ENCODE results near the gene KRTAP17-1. TPM values are rescaled to one million over a fixed set of nuclear protein-coding genes. Genes with fewer than 3 reads are reported as not detected.
A peak's percentile ranks its signal among the peaks of the same experiment; 100 is the strongest.

The KRTAP17-1 gene
- total RNA-seq, 1 donor from 2014 or later = not detected

DNA sequence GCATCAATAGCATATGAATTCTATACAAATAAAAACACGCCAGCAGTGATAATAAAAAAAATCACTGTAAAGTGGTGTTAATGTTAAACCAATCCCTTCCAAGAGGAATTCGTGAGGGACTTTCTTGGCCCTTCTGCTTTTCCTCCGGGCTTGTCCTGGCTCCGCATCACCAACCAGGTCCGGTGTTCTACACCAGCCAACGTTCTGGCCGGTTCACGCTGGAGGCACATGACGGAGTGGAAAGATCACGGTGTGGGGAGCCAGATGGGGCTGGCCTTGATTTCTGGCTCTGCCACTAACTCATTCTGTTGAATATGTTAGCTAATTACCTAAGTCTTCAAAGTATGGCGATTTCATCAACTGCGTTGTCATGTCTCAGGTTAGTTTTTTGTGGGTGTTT lies 11.4 kb downstream of the KRTAP17-1 start:
- Histone ChIP-seq H3K4me1 (peaks cover 13% of the 10 kb centered on the region), H3K27ac (replicated peaks) (no peak overlapping the region), H3K9me3 (replicated peaks) (peaks cover 9% of the 10 kb centered on the region), H3K36me3 (no peaks in the 10 kb centered on the region), H3K27me3 (ENCODE audit: low read depth) (peaks cover 47% of the 10 kb centered on the region), H3K4me3 (no peak overlapping the region)
- intact Hi-C loops (cut with micrococcal nuclease) = no loop called here
- TF ChIP-seq, protein P1, sequence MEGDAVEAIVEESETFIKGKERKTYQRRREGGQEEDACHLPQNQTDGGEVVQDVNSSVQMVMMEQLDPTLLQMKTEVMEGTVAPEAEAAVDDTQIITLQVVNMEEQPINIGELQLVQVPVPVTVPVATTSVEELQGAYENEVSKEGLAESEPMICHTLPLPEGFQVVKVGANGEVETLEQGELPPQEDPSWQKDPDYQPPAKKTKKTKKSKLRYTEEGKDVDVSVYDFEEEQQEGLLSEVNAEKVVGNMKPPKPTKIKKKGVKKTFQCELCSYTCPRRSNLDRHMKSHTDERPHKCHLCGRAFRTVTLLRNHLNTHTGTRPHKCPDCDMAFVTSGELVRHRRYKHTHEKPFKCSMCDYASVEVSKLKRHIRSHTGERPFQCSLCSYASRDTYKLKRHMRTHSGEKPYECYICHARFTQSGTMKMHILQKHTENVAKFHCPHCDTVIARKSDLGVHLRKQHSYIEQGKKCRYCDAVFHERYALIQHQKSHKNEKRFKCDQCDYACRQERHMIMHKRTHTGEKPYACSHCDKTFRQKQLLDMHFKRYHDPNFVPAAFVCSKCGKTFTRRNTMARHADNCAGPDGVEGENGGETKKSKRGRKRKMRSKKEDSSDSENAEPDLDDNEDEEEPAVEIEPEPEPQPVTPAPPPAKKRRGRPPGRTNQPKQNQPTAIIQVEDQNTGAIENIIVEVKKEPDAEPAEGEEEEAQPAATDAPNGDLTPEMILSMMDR (IDR thresholded peaks at IDR 0.05; ENCODE audit: borderline replicate concordance) = no peak
- DNase-seq = no peak

DNA sequence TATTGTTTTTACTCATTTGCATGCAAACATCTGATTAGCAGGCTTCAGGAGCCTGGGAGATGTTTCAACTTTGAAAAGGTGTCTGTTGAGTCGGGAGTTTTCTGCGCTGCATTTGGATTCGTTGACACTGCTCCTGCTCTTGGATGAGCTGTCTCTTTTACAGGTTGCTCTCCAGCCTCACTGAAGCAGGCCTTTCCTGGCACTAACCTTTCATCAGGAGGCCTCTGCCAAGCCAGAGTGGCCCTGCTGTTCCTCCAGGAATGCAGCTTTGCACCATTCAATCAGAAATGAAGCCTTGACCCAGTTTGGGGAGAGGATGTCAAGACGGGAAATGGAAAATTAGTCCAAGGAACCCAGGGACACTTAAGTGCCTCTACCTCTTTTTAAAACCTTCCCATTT lies 12.5 kb downstream of the KRTAP17-1 start:
- intact Hi-C loops (cut with micrococcal nuclease) = no loop called here
- DNase-seq = no peak

DNA sequence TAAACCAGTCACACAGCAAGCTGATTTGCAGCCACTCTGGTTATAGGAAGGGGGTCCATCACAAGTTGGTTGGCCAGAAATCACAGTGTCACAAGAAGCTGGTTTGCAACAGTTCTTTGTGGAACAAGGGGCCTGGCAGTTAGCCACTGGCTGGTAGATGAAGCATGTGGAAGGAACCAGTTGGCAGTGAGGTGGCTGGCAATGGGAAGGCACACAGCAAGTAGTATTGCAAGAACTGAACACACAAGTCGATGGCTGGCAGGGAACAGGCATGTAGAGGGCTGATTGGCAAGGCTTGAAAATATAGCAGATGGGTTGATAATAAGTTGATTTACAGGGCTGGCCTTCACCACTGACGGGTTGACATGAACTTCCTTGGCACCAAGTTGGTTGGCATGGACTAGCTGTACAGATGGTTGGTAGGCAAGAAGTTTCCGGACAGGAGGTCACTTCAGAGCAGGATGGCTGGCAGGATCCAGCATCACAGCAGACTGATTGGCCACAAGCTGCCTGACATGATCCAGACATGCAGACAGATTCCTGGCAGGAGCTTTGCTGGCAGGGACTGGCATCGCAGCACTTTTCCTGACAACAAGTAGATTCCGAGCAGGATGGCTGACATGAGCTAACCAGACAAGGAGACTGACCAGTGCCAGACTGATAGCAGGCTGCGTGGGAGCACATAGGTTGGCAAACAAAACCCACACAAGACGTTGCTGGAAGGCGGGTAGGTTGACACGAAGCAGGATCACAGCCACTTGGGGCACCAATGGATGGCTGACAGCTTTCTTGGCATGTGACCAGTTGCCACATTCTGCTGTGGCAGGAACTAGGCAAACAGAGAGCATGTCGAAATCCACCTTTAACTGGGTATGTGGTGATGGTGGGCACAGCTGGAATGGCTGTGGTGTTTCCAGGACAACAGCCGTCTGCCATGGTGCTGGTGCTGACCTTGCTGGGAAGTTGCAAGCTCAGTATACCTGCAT lies 13.3 kb downstream of the KRTAP17-1 start, which contains the start of gene KRTAP29-1:
TSS of gene KRTAP29-1 (minus strand) at position 936 of the 986 bp plus-strand sequence. CDS start at position 936, 0 bp downstream.
- peaks cover 9% of the 10 kb centered on the region for H3K9me3 ChIP-seq (replicated peaks)
- peak within 1 kb of the TSS; percentile 32 for H3K27ac ChIP-seq (replicated peaks)
- H3K27me3 ChIP-seq (ENCODE audit: low read depth) = peaks cover 43% of the 10 kb centered on the region
- intact Hi-C loops (cut with micrococcal nuclease) = no loop called here
- peaks cover 7% of the 10 kb centered on the region for H3K4me1 ChIP-seq
- TF ChIP-seq, protein P1 (IDR thresholded peaks at IDR 0.05; ENCODE audit: borderline replicate concordance) = no peak
- H3K36me3 ChIP-seq = no peaks in the 10 kb centered on the region
- H3K4me3 ChIP-seq = no peak within 1 kb of the TSS
- peak; percentile 61 for DNase-seq

More for the DNA sequence above, 12.5 kb downstream of the KRTAP17-1 start:
- Histone ChIP-seq H3K36me3 (no peaks in the 10 kb centered on the region), H3K4me1 (peaks cover 7% of the 10 kb centered on the region), H3K27me3 (ENCODE audit: low read depth) (peaks cover 46% of the 10 kb centered on the region), H3K9me3 (replicated peaks) (peaks cover 9% of the 10 kb centered on the region), H3K4me3 (no peak overlapping the region), H3K27ac (replicated peaks) (peak overlapping the region; percentile 32)
- TF ChIP-seq, protein P1 (IDR thresholded peaks at IDR 0.05; ENCODE audit: borderline replicate concordance) = no peak

DNA sequence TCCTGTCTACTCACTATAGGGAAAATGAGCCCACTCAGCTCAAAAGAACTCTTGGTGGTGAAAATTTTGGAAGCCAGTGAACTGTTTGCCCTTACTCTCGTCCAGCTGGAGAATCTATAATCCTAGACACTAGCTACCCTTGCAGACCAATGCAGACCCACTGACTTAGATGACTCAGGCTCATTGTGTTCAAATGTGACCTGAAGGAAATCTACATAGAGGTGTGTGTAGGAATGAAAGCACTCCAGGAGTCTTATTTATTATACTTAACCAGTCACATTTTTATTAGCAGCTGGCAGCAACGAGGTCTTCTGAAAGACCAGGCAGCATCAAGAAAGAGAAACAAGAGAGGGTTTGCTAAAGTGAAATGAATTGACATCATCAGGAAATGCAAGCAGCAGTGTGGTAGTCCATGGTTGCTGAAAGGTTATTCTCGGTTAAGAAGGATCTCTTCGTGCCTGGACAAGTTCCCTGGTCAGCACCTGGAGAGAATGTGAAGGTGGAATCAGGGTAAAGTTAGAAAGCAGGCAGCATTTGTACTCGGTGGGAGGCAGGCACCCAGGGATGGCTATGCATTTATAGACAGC lies 14.2 kb downstream of the KRTAP17-1 start:
- DNase-seq = no peak
- H3K4me1 ChIP-seq = peaks cover 7% of the 10 kb centered on the region
- H3K27ac ChIP-seq (replicated peaks) = no peak overlapping the region
- H3K9me3 ChIP-seq (replicated peaks) = peaks cover 9% of the 10 kb centered on the region
- intact Hi-C loops (cut with micrococcal nuclease) = no loop called here
- no peak overlapping the region for H3K4me3 ChIP-seq
- peaks cover 33% of the 10 kb centered on the region for H3K27me3 ChIP-seq (ENCODE audit: low read depth)
- H3K36me3 ChIP-seq = no peaks in the 10 kb centered on the region
- TF ChIP-seq, protein P1 (IDR thresholded peaks at IDR 0.05; ENCODE audit: borderline replicate concordance) = no peak

DNA sequence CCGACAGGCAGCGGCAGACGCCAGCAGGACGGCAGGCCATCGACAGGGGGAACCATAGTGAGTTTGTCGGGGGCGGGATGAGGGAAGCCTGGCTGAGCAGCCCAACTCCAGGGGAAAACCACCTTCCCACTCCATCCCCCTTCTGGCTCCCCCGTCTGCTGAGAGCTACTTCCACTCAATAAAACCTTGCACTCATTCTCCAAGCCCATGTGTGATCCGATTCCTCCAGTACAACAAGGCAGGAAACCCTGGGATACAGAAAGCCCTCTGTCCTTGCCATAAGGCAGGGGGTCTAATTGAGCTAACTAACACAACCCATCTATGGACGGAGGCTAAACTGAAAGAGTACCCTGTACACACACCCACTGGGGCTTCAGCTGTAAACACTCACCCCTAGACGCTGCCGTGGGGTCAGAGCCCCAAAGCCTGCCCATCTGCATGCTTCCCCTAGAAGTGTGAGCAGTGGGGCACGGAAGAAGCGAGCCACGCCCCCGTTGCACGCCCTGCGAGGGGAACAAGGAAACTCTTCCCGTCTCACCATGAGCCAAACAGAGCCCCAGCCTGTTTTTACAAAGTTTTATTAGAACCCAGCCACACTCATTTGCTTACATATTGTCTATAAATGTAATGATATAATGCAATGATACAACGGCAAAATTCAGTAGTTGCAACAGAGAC lies 16.9 kb downstream of the KRTAP17-1 start:
- intact Hi-C loops (cut with micrococcal nuclease) = no loop called here
- Histone ChIP-seq H3K4me3 (no peak overlapping the region), H3K27me3 (ENCODE audit: low read depth) (peaks cover 17% of the 10 kb centered on the region), H3K27ac (replicated peaks) (no peak overlapping the region), H3K4me1 (peaks cover 7% of the 10 kb centered on the region), H3K36me3 (no peaks in the 10 kb centered on the region), H3K9me3 (replicated peaks) (peaks cover 9% of the 10 kb centered on the region)
- no peak for DNase-seq
- TF ChIP-seq, protein P1 (IDR thresholded peaks at IDR 0.05; ENCODE audit: borderline replicate concordance) = no peak

All from left ventricle myocardium inferior (tissue), 1 donor.